GM18861 (cell line): Measurements from ENCODE around the gene GTPBP2.
"Not testable (repeated sequence)": the region's sequence is repeated elsewhere in the genome, so short reads cannot be mapped to it uniquely, and the experiment has no call there.

Experiments
- ATAC-seq: cut with Tn5 transposase; IDR thresholded peaks from one replicate; pipeline ENCODE4 v1.9.1; 2021; ENCODE audit not compliant: unreplicated experiment

The GTPBP2 gene

GRCh38 chr6:43629104-43629504, at the start of gene GTPBP2:
Gene GTPBP2 (minus strand): TSS chr6:43629264. CDS start chr6:43629162, 102 bp downstream.
- ATAC-seq: peak; percentile 74

GRCh38 chr6:43678341-43678740, 49.3 kb upstream of the GTPBP2 start:
- ATAC-seq: no peak

GRCh38 chr6:43677759-43678158, 48.7 kb upstream of the GTPBP2 start:
- ATAC-seq: no peak

- no peak for ATAC-seq
These were observed 48.0 kb upstream of the GTPBP2 start for GRCh38 chr6:43676962-43677606.

GRCh38 chr6:43674921-43675320, 45.9 kb upstream of the GTPBP2 start:
- no peak for ATAC-seq

GRCh38 chr6:43674291-43674690, 45.2 kb upstream of the GTPBP2 start:
- ATAC-seq: no peak

- ATAC-seq: no peak
These were observed 44.5 kb upstream of the GTPBP2 start for GRCh38 chr6:43673444-43674084.

- no peak for ATAC-seq
These were observed 43.0 kb upstream of the GTPBP2 start for GRCh38 chr6:43671801-43672690.

- no peak for ATAC-seq
These were observed 42.1 kb upstream of the GTPBP2 start for GRCh38 chr6:43671011-43671800.

GRCh38 chr6:43670623-43670986, 41.5 kb upstream of the GTPBP2 start:
- ATAC-seq: no peak

GRCh38 chr6:43669922-43670622, 41.0 kb upstream of the GTPBP2 start:
- ATAC-seq: no peak

- no peak for ATAC-seq
These were observed 40.2 kb upstream of the GTPBP2 start for GRCh38 chr6:43669050-43669921.

- no peak for ATAC-seq
These were observed 39.3 kb upstream of the GTPBP2 start for GRCh38 chr6:43668151-43669028.

GRCh38 chr6:43667245-43668150, 38.4 kb upstream of the GTPBP2 start:
- peak; percentile 51 for ATAC-seq

- no peak for ATAC-seq
These were observed 37.3 kb upstream of the GTPBP2 start for GRCh38 chr6:43666196-43666920.

GRCh38 chr6:43665376-43665775, 36.3 kb upstream of the GTPBP2 start:
- no peak for ATAC-seq

GRCh38 chr6:43662948-43663347, 33.9 kb upstream of the GTPBP2 start:
- not testable (repeated sequence) for ATAC-seq
